Cardiac fibroblast (primary cell): Measurements from ENCODE around the gene NKAIN2.

Experiments used
- DNase-seq, 2 donors: peaks; one replicate each; pipeline versions ENCODE4 v3.0.0 to v3.0.0-alpha.2; 2010; ENCODE audit warnings: low read depth in 2 of 2
- H3K4me3 ChIP-seq, 2 donors: replicated peaks in 1 of 2; 1 replicate in 1 of 2; 2 replicates in 1 of 2; pipeline ENCODE4 v1.5.1; 2011; ENCODE audit warnings: low read depth in 2 of 2, low read length in 2 of 2, mild to moderate bottlenecking in 2 of 2, moderate library complexity in 1 of 2
- TF ChIP-seq, protein P1 (sequence below): IDR thresholded peaks from one replicate; pipeline ENCODE4 v1.5.1; 2011; ENCODE audit warnings: low read depth, mild to moderate bottlenecking, low read length, inconsistent platforms

Gene NKAIN2

GRCh38 chr6:124490122-124490521, 686.5 kb downstream of the NKAIN2 start:
- no peak overlapping the region for H3K4me3 ChIP-seq
- TF ChIP-seq, protein P1, sequence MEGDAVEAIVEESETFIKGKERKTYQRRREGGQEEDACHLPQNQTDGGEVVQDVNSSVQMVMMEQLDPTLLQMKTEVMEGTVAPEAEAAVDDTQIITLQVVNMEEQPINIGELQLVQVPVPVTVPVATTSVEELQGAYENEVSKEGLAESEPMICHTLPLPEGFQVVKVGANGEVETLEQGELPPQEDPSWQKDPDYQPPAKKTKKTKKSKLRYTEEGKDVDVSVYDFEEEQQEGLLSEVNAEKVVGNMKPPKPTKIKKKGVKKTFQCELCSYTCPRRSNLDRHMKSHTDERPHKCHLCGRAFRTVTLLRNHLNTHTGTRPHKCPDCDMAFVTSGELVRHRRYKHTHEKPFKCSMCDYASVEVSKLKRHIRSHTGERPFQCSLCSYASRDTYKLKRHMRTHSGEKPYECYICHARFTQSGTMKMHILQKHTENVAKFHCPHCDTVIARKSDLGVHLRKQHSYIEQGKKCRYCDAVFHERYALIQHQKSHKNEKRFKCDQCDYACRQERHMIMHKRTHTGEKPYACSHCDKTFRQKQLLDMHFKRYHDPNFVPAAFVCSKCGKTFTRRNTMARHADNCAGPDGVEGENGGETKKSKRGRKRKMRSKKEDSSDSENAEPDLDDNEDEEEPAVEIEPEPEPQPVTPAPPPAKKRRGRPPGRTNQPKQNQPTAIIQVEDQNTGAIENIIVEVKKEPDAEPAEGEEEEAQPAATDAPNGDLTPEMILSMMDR = no peak
- no peak for DNase-seq

DNA sequence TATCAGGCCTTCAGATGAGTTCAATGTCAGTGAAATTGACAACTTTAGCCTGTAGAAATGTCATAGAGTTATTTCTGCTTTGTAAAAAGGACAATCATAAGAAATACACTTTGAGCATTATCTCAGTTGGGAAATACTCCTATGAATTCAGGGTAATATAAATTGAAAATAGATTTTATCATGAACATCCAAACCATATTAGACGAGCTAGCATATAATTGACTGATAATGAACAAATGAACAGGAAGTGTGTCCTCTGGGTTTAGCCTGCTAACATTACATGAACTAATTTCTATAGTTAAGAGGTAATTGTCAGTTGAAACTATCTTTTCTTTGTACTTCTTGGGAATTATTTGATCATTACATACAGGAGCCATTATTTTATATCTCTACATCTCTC, 689.6 kb downstream of the NKAIN2 start:
- H3K4me3 ChIP-seq = no peak overlapping the region
- TF ChIP-seq, protein P1 = no peak
- DNase-seq = no peak

- no peak for DNase-seq
- TF ChIP-seq, protein P1 = no peak
- H3K4me3 ChIP-seq = no peak overlapping the region
Observed at GRCh38 chr6:124494956-124495664, 691.4 kb downstream of the NKAIN2 start.

DNA sequence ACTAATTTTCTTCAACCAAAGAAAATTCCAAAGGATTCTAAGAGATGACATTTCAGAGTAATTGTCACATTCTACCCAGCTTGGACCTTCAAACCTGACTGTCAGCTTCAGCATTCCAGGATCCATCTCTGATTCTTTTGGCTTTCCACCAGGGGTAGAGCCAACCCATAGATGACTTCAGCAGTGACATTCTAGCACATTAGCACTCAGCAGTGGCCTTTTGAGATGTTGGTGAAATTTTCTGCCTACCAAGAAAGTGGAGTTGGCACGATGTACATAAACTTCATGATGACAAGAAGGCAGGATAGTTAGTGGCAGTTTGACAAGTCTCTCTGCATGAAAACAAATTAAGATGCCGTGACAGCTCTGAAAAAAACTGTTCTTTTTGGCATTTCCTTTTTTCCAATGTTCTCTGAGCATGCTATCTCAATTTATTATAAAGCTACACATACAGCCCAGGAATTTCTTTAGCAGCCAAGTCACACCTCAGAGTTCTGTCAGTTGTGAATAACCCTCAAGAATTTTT, 692.1 kb downstream of the NKAIN2 start:
- TF ChIP-seq, protein P1 = no peak
- DNase-seq = no peak
- no peak overlapping the region for H3K4me3 ChIP-seq

- H3K4me3 ChIP-seq = no peak overlapping the region
- TF ChIP-seq, protein P1 = no peak
- DNase-seq = no peak
Observed at GRCh38 chr6:124496334-124496733, 692.7 kb downstream of the NKAIN2 start.

- DNase-seq = no peak
- H3K4me3 ChIP-seq = no peak overlapping the region
- TF ChIP-seq, protein P1 = no peak
Observed at GRCh38 chr6:124512431-124512830, 708.8 kb downstream of the NKAIN2 start.
